Stimulated activated CD4-positive, alpha-beta T cell treated with anti-CD3 and anti-CD28 coated beads, Interleukin-1b, Interleukin-23, amount 100 ng/mL, for 48 hours (primary cell): ENCODE results near the gene RPP25.

Source experiments
- DNase-seq: peaks from one replicate; pipeline ENCODE4 v3.0.0-alpha.2; 2020

RPP25 gene

GRCh38 chr15:74956648-74957475 lies at the start of gene RPP25:
Gene RPP25, minus strand, starts transcription at chr15:74956772. Its CDS starts 189 bp downstream, at chr15:74956583.
- DNase-seq = peak; percentile 73

GRCh38 chr15:75002398-75002797 lies 45.8 kb upstream of the RPP25 start:
- no peak for DNase-seq

GRCh38 chr15:75001310-75001709 lies 44.7 kb upstream of the RPP25 start:
- DNase-seq = no peak

- no peak for DNase-seq
These were observed 41.0 kb upstream of the RPP25 start for GRCh38 chr15:74997543-74997942.

- DNase-seq = no peak
These were observed 40.6 kb upstream of the RPP25 start for GRCh38 chr15:74997141-74997540.

- peak; percentile 3 for DNase-seq
These were observed 39.5 kb upstream of the RPP25 start for GRCh38 chr15:74995779-74996765.

GRCh38 chr15:74995182-74995778 lies 38.7 kb upstream of the RPP25 start, which contains the start of gene SCAMP5:
Gene SCAMP5, plus strand, starts transcription at chr15:74995563. Its CDS starts 16,277 bp downstream, at chr15:75011840.
- DNase-seq = peak; percentile 93

GRCh38 chr15:74994685-74995084 lies 38.1 kb upstream of the RPP25 start:
- no peak for DNase-seq

- DNase-seq = no peak
These were observed 37.7 kb upstream of the RPP25 start for GRCh38 chr15:74994236-74994635.

GRCh38 chr15:74992619-74993018 lies 36.0 kb upstream of the RPP25 start:
- no peak for DNase-seq

GRCh38 chr15:74989527-74989926 lies 33.0 kb upstream of the RPP25 start:
- no peak for DNase-seq

GRCh38 chr15:74988007-74988800 lies 31.6 kb upstream of the RPP25 start:
- peak; percentile 56 for DNase-seq

- peak; percentile 78 for DNase-seq
These were observed 27.2 kb upstream of the RPP25 start for GRCh38 chr15:74983725-74984231.

GRCh38 chr15:74982183-74982582 lies 25.6 kb upstream of the RPP25 start:
- DNase-seq = no peak

GRCh38 chr15:74978503-74978902 lies 21.9 kb upstream of the RPP25 start:
- DNase-seq = peak; percentile 70

- DNase-seq = no peak
These were observed 21.5 kb upstream of the RPP25 start for GRCh38 chr15:74978077-74978476.

GRCh38 chr15:74977599-74977998 lies 21.0 kb upstream of the RPP25 start:
- DNase-seq = peak; percentile 59

- no peak for DNase-seq
These were observed 19.6 kb upstream of the RPP25 start for GRCh38 chr15:74976159-74976558.

GRCh38 chr15:74967670-74968069 lies 11.1 kb upstream of the RPP25 start:
- no peak for DNase-seq

- DNase-seq = no peak
These were observed 8.2 kb upstream of the RPP25 start for GRCh38 chr15:74964794-74965193.

- DNase-seq = no peak
These were observed 6.6 kb upstream of the RPP25 start for GRCh38 chr15:74963213-74963612.

- DNase-seq = no peak
These were observed 6.1 kb upstream of the RPP25 start for GRCh38 chr15:74962671-74963070.
